Measurements from ENCODE around the gene DNHD1.

GRCh38 chr11:6538945-6539344, 41.9 kb downstream of the DNHD1 start:
- no peak for TF ChIP-seq TAF1 (IDR thresholded peaks at IDR 0.05; ENCODE audit: borderline replicate concordance, insufficient read depth, low read length)
- no peak for TF ChIP-seq POLR2AphosphoS5 (IDR thresholded peaks at IDR 0.05; ENCODE audit: low read depth, low read length)
- no peak for TF ChIP-seq SIN3A (IDR thresholded peaks at IDR 0.05; ENCODE audit: borderline replicate concordance, insufficient read depth, low read length)
- TF ChIP-seq FOXP2 (optimal IDR thresholded peaks at IDR 0.05; ENCODE audit: borderline replicate concordance, extremely low read depth, extremely low read length, insufficient read depth) = no peak
- TF ChIP-seq, protein P1, sequence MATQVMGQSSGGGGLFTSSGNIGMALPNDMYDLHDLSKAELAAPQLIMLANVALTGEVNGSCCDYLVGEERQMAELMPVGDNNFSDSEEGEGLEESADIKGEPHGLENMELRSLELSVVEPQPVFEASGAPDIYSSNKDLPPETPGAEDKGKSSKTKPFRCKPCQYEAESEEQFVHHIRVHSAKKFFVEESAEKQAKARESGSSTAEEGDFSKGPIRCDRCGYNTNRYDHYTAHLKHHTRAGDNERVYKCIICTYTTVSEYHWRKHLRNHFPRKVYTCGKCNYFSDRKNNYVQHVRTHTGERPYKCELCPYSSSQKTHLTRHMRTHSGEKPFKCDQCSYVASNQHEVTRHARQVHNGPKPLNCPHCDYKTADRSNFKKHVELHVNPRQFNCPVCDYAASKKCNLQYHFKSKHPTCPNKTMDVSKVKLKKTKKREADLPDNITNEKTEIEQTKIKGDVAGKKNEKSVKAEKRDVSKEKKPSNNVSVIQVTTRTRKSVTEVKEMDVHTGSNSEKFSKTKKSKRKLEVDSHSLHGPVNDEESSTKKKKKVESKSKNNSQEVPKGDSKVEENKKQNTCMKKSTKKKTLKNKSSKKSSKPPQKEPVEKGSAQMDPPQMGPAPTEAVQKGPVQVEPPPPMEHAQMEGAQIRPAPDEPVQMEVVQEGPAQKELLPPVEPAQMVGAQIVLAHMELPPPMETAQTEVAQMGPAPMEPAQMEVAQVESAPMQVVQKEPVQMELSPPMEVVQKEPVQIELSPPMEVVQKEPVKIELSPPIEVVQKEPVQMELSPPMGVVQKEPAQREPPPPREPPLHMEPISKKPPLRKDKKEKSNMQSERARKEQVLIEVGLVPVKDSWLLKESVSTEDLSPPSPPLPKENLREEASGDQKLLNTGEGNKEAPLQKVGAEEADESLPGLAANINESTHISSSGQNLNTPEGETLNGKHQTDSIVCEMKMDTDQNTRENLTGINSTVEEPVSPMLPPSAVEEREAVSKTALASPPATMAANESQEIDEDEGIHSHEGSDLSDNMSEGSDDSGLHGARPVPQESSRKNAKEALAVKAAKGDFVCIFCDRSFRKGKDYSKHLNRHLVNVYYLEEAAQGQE (IDR thresholded peaks at IDR 0.05; ENCODE audit: insufficient read depth in 1 of 2, low read depth in 2 of 2, low read length in 2 of 2) = no peak
